MM.1S (cell line): Measurements from ENCODE around the gene HOXC13.

ENCODE experiments used
- DNase-seq: peaks from one replicate; pipeline ENCODE4 v3.0.0-alpha.2; 2015
- H2AFZ ChIP-seq: fragments of 300-600 bp; sonication (generic); 2 replicates; pipeline ENCODE4 v1.6.0; 2016; ENCODE audit warnings: antibody characterized with exemption, low read length
- H3F3A ChIP-seq: fragments of 300-600 bp; sonication (generic); 2 replicates; pipeline ENCODE4 v1.6.1; 2016; ENCODE audit warnings: mild to moderate bottlenecking, antibody characterized with exemption, low read length, moderate library complexity, mixed read lengths; ENCODE audit not compliant: insufficient read depth
- H3K27ac ChIP-seq: fragments of 300-600 bp; sonication (generic); 2 replicates; pipeline ENCODE4 v1.5.1; 2016; ENCODE audit warnings: mild to moderate bottlenecking, low read length
- H3K27me3 ChIP-seq: fragments of 300-600 bp; sonication (generic); replicated peaks from 2 replicates; pipeline ENCODE4 v1.6.0; 2016; ENCODE audit warnings: low read length; ENCODE audit not compliant: insufficient read depth
- H3K36me3 ChIP-seq: fragments of 300-600 bp; sonication (generic); replicated peaks from 2 replicates; pipeline ENCODE4 v1.6.1; 2016; ENCODE audit warnings: mild to moderate bottlenecking, low read length, mixed read lengths; ENCODE audit not compliant: insufficient read depth
- H3K4me1 ChIP-seq: fragments of 300-600 bp; sonication (generic); 2 replicates; pipeline ENCODE4 v1.6.1; 2016; ENCODE audit warnings: low read length, mixed read lengths
- H3K4me2 ChIP-seq: fragments of 300-600 bp; sonication (generic); 2 replicates; pipeline ENCODE4 v1.6.0; 2016; ENCODE audit warnings: low read depth, low read length
- H3K4me3 ChIP-seq: fragments of 300-600 bp; sonication (generic); 2 replicates; pipeline ENCODE4 v1.5.1; 2016; ENCODE audit warnings: low read length, mixed read lengths
- H3K79me2 ChIP-seq: fragments of 300-600 bp; sonication (generic); 2 replicates; pipeline ENCODE4 v1.6.1; 2016; ENCODE audit warnings: mixed run types, low read length, mixed read lengths
- H3K9ac ChIP-seq: fragments of 300-600 bp; sonication (generic); 2 replicates; pipeline ENCODE4 v1.6.1; 2016; ENCODE audit warnings: low read length, mixed read lengths
- H3K9me2 ChIP-seq: fragments of 300-600 bp; sonication (generic); replicated peaks from 2 replicates; pipeline ENCODE4 v1.6.1; 2016; ENCODE audit warnings: mild to moderate bottlenecking, low read length, mixed read lengths; ENCODE audit not compliant: insufficient read depth
- H3K9me3 ChIP-seq: fragments of 300-600 bp; sonication (generic); replicated peaks from 2 replicates; pipeline ENCODE4 v1.6.1; 2016; ENCODE audit warnings: mild to moderate bottlenecking, low read length, mixed read lengths; ENCODE audit not compliant: insufficient read depth
- H4K20me1 ChIP-seq: fragments of 300-600 bp; sonication (generic); 2 replicates; pipeline ENCODE4 v1.6.1; 2016; ENCODE audit warnings: mild to moderate bottlenecking, low read length, moderate library complexity, mixed read lengths; ENCODE audit not compliant: insufficient read depth
- EZH2 ChIP-seq: fragments of 300-600 bp; sonication (generic); optimal IDR thresholded peaks from 2 replicates; pipeline ENCODE3; 2017; ENCODE audit warnings: low read depth, mild to moderate bottlenecking, antibody characterized with exemption, low read length, mixed read lengths
- EZH2phosphoT487 ChIP-seq: fragments of 300-600 bp; sonication (generic); IDR thresholded peaks from 2 replicates; pipeline ENCODE4 v1.6.1; 2018; ENCODE audit warnings: antibody characterized with exemption, low read length
- TF ChIP-seq, protein P1 (sequence below): fragments of 300-600 bp; sonication (generic); IDR thresholded peaks from 2 replicates; pipeline ENCODE4 v1.5.1; 2016; ENCODE audit warnings: antibody characterized with exemption, low read length, mixed read lengths

Gene HOXC13

DNA sequence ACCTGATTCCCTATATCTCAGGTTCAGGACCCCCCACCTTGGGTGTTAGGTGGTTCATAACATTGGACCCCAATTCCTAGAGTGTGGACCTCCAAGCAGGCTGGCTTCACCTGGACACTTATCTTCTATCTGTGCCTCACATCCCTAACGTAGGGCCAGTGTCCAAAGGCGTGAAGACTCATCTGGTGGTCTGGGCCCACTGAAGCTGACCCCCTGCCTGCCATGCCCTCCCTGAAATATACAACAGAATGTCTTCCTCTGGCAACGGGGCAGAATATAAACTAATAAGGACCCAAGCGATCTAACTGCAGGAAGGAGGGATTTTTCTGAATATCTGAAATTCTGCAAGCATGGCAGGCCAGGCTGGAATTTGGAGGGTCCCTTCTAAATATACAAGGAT lies 5.6 kb downstream of the HOXC13 start:
- Histone ChIP-seq H3K9me3 (no peaks in the 10 kb centered on the region), H3K27me3 (peaks cover 97% of the 10 kb centered on the region), H3K9me2 (no peaks in the 10 kb centered on the region), H3K79me2 (no peaks in the 10 kb centered on the region), H3K4me1 (no peaks in the 10 kb centered on the region), H3F3A (no peaks in the 10 kb centered on the region), H3K4me2 (no peak overlapping the region), H3K27ac (no peak overlapping the region), H3K9ac (no peak overlapping the region), H2AFZ (no peak overlapping the region), H3K36me3 (no peaks in the 10 kb centered on the region), H3K4me3 (no peak overlapping the region), H4K20me1 (no peaks in the 10 kb centered on the region)
- DNase-seq, result no peak
- TF ChIP-seq EZH2, result no peak
- TF ChIP-seq, protein P1, sequence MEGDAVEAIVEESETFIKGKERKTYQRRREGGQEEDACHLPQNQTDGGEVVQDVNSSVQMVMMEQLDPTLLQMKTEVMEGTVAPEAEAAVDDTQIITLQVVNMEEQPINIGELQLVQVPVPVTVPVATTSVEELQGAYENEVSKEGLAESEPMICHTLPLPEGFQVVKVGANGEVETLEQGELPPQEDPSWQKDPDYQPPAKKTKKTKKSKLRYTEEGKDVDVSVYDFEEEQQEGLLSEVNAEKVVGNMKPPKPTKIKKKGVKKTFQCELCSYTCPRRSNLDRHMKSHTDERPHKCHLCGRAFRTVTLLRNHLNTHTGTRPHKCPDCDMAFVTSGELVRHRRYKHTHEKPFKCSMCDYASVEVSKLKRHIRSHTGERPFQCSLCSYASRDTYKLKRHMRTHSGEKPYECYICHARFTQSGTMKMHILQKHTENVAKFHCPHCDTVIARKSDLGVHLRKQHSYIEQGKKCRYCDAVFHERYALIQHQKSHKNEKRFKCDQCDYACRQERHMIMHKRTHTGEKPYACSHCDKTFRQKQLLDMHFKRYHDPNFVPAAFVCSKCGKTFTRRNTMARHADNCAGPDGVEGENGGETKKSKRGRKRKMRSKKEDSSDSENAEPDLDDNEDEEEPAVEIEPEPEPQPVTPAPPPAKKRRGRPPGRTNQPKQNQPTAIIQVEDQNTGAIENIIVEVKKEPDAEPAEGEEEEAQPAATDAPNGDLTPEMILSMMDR, result no peak
- TF ChIP-seq EZH2phosphoT487, result no peak

DNA sequence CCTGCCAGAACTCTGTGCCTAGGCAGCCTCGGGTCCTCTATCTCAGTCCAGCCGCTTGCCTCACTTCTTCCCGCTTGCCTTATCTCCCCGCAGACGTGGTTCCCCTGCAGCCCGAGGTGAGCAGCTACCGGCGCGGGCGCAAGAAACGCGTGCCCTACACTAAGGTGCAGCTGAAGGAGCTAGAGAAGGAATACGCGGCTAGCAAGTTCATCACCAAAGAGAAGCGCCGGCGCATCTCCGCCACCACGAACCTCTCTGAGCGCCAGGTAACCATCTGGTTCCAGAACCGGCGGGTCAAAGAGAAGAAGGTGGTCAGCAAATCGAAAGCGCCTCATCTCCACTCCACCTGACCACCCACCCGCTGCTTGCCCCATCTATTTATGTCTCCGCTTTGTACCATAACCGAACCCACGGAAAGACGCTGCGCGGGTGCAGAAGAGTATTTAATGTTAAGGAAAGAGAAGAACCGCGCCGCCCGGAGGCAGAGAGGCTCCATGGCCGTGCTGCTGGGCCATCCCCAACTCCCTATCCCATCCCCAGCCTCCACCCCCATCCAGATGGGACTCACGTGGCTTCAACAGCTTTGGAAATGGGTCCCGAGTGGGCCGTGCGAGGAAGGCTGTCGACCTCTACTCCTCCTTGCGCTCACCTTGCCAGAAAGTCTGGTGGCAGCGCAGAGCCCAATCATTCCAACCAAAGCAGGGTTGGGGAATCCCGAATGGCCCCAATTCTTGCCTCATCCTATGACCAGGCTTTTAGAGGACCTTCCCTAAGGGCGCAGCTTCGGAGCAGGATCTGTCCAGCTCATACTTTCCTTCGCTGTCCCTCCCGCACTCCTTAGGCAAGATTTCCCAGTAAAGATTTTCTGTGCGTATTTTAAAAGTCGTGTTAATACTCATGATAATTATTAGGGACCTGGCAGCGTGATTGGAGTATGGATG lies 6.5 kb downstream of the HOXC13 start:
- Histone ChIP-seq H3K9me2 (no peaks in the 10 kb centered on the region), H3K9me3 (no peaks in the 10 kb centered on the region), H3K79me2 (no peaks in the 10 kb centered on the region), H3K4me2 (peak overlapping the region; percentile 28; the same call in 1 of the 2 replicates), H3K9ac (no peak overlapping the region), H2AFZ (no peak overlapping the region), H3K27me3 (peaks cover 98% of the 10 kb centered on the region), H4K20me1 (no peaks in the 10 kb centered on the region), H3K4me1 (no peaks in the 10 kb centered on the region), H3K4me3 (no peak overlapping the region), H3K27ac (no peak overlapping the region), H3F3A (no peaks in the 10 kb centered on the region), H3K36me3 (no peaks in the 10 kb centered on the region)
- DNase-seq, result no peak
- TF ChIP-seq EZH2phosphoT487 (no peak), EZH2 (peak; percentile 17)
- TF ChIP-seq, protein P1, result no peak

DNA sequence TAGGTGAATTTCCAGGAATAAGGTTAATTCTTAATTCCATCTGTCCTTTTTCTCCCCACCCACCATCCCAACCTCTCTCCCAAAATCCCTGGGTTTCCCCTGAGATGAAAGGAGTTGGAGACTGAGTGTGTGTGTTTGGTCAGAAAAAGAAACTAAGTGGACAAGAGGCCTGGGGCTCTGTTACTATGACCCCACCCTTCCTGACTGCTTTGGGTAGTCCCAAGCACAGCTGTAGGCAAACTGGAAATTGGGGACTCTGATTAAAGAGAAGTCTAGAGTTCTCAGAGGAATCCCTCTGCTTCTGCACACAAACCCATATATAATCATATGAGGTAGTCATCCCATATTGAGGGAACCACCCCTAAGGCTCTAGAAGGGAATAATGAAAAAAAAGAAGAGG lies 9.1 kb downstream of the HOXC13 start:
- Histone ChIP-seq H3K4me2 (no peak overlapping the region), H3F3A (no peaks in the 10 kb centered on the region), H3K36me3 (no peaks in the 10 kb centered on the region), H3K4me1 (no peaks in the 10 kb centered on the region), H3K4me3 (no peak overlapping the region), H4K20me1 (no peaks in the 10 kb centered on the region), H3K9me3 (no peaks in the 10 kb centered on the region), H2AFZ (no peak overlapping the region), H3K9ac (no peak overlapping the region), H3K79me2 (no peaks in the 10 kb centered on the region), H3K27ac (no peak overlapping the region), H3K9me2 (no peaks in the 10 kb centered on the region), H3K27me3 (peaks cover 100% of the 10 kb centered on the region)
- TF ChIP-seq EZH2, result no peak
- no peak for TF ChIP-seq EZH2phosphoT487
- TF ChIP-seq, protein P1, result no peak
- DNase-seq, result no peak
